K562 (cell line): ENCODE measurements around the gene VEGFB. TPM values are rescaled to one million over a fixed set of nuclear protein-coding genes. Genes with fewer than 3 reads are reported as not detected.
A peak's percentile ranks its signal among the peaks of the same experiment; 100 is the strongest.

ENCODE experiments used
- DMBX1 ChIP-seq: fragments of 250-450 bp; sonication (Bioruptor Pico); IDR thresholded peaks from 2 replicates; pipeline ENCODE4 v1.8.0; 2022; ENCODE audit warnings: inconsistent platforms, mild to moderate bottlenecking, moderate library complexity, borderline replicate concordance
- EP400 ChIP-seq: fragments of 450-650 bp; IDR thresholded peaks from 2 replicates; pipeline ENCODE4 v1.6.1; 2017; ENCODE audit warnings: antibody characterized with exemption, mild to moderate bottlenecking, moderate library complexity
- KDM1A ChIP-seq, 2 experiments: fragments of 450-650 bp; IDR thresholded peaks; 2 replicates each; pipeline ENCODE4 v1.6.1; 2016; ENCODE audit warnings: mild to moderate bottlenecking in 2 of 2
- NCOA2 ChIP-seq, 2 experiments: fragments of 450-650 bp; IDR thresholded peaks; 2 replicates each; pipeline ENCODE4 v1.6.1; 2018; ENCODE audit warnings: mild to moderate bottlenecking in 2 of 2, moderate library complexity in 1 of 2; ENCODE audit not compliant: partially characterized antibody in 2 of 2
- ZNF124 ChIP-seq: sonication (generic); formaldehyde crosslinking; IDR thresholded peaks from 2 replicates; pipeline ENCODE4 v1.8.1; 2022; ENCODE audit warnings: missing genetic modification reagents
- ZNF174 ChIP-seq: fragments of 250-450 bp; sonication (Bioruptor Pico); IDR thresholded peaks from 2 replicates; pipeline ENCODE4 v1.4.0; 2020; ENCODE audit warnings: mild to moderate bottlenecking
- ZNF589 ChIP-seq: fragments of 200-800 bp; sonication (Bioruptor generic); IDR thresholded peaks from 2 replicates; pipeline ENCODE4 v1.6.1; 2016; ENCODE audit warnings: low read depth, missing genetic modification characterization, missing compliant biosample characterization
- ZNF780A ChIP-seq: fragments of 250-450 bp; sonication (Bioruptor Pico); IDR thresholded peaks from 2 replicates; pipeline ENCODE4 v1.5.0; 2021; ENCODE audit warnings: mild to moderate bottlenecking
- ZNF79 ChIP-seq: fragments of 250-450 bp; sonication (Bioruptor Pico); IDR thresholded peaks from 2 replicates; pipeline ENCODE4 v1.4.0; 2020; ENCODE audit warnings: low read depth, mild to moderate bottlenecking, moderate library complexity
- polyA plus RNA-seq, 8 experiments: library from polyadenylated mRNA; depleted of rRNA in 4 of 8; stranded (reverse) in 5 of 8; unstranded in 3 of 8; fragments of >200 nt; fragmentation: Nextera tagmentation in 2 of 8; fragmentation: Illumina TruSeq in 1 of 8; extraction: Ambion mirVana in 2 of 8; extraction: Trizol in 1 of 8; gene quantifications; 2 replicates each; pipeline versions ENCODE4 v1.2.1 to v1.2.3, GENCODE V29; 2011 to 2014; ENCODE audit warnings: inconsistent platforms in 1 of 8, missing spikeins in 1 of 8
- total RNA-seq, 7 experiments: library from RNA; depleted of rRNA in 6 of 7; stranded (reverse); fragments of >200 nt in 6 of 7; fragmentation: Illumina TruSeq in 2 of 7; extraction: Trizol in 2 of 7; gene quantifications; 2 replicates each; pipeline versions ENCODE4 v1.2.1 to v1.2.3, GENCODE V29; 2011 to 2021; ENCODE audit warnings: low replicate concordance in 1 of 7
- TF ChIP-seq, protein P1 (sequence below): fragments of 450-650 bp; IDR thresholded peaks from 2 replicates; pipeline ENCODE4 v1.6.1; 2017; ENCODE audit warnings: antibody characterized with exemption, mild to moderate bottlenecking
- TF ChIP-seq, protein P2 (sequence below), 2 experiments: IDR thresholded peaks; 2 replicates each; pipeline ENCODE4 v1.6.1; 2012; ENCODE audit warnings: improper control_type of control experiment in 2 of 2, low read depth in 2 of 2, low read length in 2 of 2, borderline replicate concordance in 1 of 2
- TF ChIP-seq, protein P3 (sequence below): fragments of 250-450 bp; sonication (Bioruptor Pico); IDR thresholded peaks from 2 replicates; pipeline ENCODE4 v1.5.0; 2020; ENCODE audit warnings: mild to moderate bottlenecking, borderline replicate concordance
- TF ChIP-seq, protein P4 (sequence below): IDR thresholded peaks from 3 replicates; pipeline ENCODE4 v1.6.1; 2011; ENCODE audit warnings: borderline replicate concordance, mild to moderate bottlenecking; ENCODE audit not compliant: insufficient read length, insufficient read depth

The VEGFB gene
- total and polyA plus RNA-seq, 9 of the 15 experiments (the other 6 are each of a cell fraction or from before 2014, with no cell fraction given) = 11.0 to 83.4 (median 25.7) TPM

DNA sequence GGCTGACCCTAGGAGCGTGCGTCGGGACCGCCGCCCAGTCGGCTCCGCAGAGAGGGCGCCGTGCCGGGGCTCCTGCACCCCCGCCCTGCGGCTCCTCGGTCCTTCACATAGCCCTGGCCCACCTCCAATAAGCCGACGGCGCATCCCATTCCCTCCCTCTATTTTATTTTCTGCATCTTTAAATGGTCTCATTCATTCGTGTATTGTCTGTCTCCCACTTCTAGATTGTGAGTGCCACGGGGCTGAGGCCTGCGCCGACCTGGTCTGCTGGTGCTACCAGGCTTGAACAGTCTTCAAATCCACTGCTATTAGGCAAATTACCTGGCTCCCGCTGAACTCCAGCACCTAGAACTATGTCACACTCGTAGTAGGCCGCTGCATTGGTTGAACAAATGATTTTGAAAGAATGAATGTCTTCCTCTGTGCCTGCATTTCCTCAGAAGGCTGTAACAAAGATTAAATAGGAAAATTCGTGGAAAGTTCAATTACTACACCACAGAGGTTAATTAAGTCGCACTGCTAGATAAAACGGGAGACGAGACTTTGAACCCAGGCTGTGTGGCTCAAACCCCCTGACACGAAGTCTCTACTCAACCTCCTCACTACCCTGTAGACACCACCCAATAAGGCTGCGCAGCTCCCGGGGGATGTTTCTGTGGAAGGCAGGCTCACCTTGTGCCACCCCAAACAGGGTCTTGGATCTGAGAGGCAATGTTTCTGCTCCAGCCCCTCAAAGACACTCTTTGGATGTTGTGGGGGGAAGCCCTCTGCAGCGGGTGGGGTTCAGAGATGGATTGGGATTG lies 13.5 kb downstream of the VEGFB start (continued):
- TF ChIP-seq, protein P1, sequence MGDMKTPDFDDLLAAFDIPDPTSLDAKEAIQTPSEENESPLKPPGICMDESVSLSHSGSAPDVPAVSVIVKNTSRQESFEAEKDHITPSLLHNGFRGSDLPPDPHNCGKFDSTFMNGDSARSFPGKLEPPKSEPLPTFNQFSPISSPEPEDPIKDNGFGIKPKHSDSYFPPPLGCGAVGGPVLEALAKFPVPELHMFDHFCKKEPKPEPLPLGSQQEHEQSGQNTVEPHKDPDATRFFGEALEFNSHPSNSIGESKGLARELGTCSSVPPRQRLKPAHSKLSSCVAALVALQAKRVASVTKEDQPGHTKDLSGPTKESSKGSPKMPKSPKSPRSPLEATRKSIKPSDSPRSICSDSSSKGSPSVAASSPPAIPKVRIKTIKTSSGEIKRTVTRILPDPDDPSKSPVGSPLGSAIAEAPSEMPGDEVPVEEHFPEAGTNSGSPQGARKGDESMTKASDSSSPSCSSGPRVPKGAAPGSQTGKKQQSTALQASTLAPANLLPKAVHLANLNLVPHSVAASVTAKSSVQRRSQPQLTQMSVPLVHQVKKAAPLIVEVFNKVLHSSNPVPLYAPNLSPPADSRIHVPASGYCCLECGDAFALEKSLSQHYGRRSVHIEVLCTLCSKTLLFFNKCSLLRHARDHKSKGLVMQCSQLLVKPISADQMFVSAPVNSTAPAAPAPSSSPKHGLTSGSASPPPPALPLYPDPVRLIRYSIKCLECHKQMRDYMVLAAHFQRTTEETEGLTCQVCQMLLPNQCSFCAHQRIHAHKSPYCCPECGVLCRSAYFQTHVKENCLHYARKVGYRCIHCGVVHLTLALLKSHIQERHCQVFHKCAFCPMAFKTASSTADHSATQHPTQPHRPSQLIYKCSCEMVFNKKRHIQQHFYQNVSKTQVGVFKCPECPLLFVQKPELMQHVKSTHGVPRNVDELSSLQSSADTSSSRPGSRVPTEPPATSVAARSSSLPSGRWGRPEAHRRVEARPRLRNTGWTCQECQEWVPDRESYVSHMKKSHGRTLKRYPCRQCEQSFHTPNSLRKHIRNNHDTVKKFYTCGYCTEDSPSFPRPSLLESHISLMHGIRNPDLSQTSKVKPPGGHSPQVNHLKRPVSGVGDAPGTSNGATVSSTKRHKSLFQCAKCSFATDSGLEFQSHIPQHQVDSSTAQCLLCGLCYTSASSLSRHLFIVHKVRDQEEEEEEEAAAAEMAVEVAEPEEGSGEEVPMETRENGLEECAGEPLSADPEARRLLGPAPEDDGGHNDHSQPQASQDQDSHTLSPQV = no peak
- TF ChIP-seq ZNF124 (CRISPR knock-in tag) (no peak), NCOA2 (IDR thresholded peaks at IDR 0.05; ENCODE audit: partially characterized antibody in 2 of 2) (no peak), ZNF589 (CRISPR knock-in tag) (0 out of 2 replicates have a peak, but pooled peaks have one; percentile 1), ZNF79 (CRISPR knock-in tag) (no peak), ZNF780A (CRISPR knock-in tag) (no peak), ZNF174 (CRISPR knock-in tag) (no peak), DMBX1 (CRISPR knock-in tag) (0 out of 2 replicates have a peak, but pooled peaks have one; percentile 17), EP400 (no peak), KDM1A (IDR thresholded peaks at IDR 0.05) (no peak)
- TF ChIP-seq, protein P2, sequence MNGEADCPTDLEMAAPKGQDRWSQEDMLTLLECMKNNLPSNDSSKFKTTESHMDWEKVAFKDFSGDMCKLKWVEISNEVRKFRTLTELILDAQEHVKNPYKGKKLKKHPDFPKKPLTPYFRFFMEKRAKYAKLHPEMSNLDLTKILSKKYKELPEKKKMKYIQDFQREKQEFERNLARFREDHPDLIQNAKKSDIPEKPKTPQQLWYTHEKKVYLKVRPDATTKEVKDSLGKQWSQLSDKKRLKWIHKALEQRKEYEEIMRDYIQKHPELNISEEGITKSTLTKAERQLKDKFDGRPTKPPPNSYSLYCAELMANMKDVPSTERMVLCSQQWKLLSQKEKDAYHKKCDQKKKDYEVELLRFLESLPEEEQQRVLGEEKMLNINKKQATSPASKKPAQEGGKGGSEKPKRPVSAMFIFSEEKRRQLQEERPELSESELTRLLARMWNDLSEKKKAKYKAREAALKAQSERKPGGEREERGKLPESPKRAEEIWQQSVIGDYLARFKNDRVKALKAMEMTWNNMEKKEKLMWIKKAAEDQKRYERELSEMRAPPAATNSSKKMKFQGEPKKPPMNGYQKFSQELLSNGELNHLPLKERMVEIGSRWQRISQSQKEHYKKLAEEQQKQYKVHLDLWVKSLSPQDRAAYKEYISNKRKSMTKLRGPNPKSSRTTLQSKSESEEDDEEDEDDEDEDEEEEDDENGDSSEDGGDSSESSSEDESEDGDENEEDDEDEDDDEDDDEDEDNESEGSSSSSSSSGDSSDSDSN (IDR thresholded peaks at IDR 0.05; ENCODE audit: borderline replicate concordance in 1 of 2, low read depth in 2 of 2, low read length in 2 of 2) = 0 out of 4 replicates have a peak, but pooled peaks of 1 of the 2 experiments have one; percentile 9
- TF ChIP-seq, protein P3, sequence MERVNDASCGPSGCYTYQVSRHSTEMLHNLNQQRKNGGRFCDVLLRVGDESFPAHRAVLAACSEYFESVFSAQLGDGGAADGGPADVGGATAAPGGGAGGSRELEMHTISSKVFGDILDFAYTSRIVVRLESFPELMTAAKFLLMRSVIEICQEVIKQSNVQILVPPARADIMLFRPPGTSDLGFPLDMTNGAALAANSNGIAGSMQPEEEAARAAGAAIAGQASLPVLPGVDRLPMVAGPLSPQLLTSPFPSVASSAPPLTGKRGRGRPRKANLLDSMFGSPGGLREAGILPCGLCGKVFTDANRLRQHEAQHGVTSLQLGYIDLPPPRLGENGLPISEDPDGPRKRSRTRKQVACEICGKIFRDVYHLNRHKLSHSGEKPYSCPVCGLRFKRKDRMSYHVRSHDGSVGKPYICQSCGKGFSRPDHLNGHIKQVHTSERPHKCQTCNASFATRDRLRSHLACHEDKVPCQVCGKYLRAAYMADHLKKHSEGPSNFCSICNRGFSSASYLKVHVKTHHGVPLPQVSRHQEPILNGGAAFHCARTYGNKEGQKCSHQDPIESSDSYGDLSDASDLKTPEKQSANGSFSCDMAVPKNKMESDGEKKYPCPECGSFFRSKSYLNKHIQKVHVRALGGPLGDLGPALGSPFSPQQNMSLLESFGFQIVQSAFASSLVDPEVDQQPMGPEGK = no peak
- TF ChIP-seq, protein P4, sequence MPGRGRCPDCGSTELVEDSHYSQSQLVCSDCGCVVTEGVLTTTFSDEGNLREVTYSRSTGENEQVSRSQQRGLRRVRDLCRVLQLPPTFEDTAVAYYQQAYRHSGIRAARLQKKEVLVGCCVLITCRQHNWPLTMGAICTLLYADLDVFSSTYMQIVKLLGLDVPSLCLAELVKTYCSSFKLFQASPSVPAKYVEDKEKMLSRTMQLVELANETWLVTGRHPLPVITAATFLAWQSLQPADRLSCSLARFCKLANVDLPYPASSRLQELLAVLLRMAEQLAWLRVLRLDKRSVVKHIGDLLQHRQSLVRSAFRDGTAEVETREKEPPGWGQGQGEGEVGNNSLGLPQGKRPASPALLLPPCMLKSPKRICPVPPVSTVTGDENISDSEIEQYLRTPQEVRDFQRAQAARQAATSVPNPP = no peak
